GM20000 (cell line): ENCODE data around the gene SLC24A4.

Experiments
- DNase-seq: peaks from one replicate; pipeline ENCODE4 v3.0.0; 2012; ENCODE audit warnings: low spot score
- TF ChIP-seq, protein P1 (sequence below): IDR thresholded peaks from 2 replicates; pipeline ENCODE4 v1.5.1; 2012; ENCODE audit warnings: mild to moderate bottlenecking, control low read depth; ENCODE audit errors: extremely low read depth, missing control alignments

SLC24A4 gene

GRCh38 chr14:92413379-92413778 is 90.4 kb downstream of the SLC24A4 start:
- TF ChIP-seq, protein P1, sequence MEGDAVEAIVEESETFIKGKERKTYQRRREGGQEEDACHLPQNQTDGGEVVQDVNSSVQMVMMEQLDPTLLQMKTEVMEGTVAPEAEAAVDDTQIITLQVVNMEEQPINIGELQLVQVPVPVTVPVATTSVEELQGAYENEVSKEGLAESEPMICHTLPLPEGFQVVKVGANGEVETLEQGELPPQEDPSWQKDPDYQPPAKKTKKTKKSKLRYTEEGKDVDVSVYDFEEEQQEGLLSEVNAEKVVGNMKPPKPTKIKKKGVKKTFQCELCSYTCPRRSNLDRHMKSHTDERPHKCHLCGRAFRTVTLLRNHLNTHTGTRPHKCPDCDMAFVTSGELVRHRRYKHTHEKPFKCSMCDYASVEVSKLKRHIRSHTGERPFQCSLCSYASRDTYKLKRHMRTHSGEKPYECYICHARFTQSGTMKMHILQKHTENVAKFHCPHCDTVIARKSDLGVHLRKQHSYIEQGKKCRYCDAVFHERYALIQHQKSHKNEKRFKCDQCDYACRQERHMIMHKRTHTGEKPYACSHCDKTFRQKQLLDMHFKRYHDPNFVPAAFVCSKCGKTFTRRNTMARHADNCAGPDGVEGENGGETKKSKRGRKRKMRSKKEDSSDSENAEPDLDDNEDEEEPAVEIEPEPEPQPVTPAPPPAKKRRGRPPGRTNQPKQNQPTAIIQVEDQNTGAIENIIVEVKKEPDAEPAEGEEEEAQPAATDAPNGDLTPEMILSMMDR: no peak
- DNase-seq: no peak

DNA sequence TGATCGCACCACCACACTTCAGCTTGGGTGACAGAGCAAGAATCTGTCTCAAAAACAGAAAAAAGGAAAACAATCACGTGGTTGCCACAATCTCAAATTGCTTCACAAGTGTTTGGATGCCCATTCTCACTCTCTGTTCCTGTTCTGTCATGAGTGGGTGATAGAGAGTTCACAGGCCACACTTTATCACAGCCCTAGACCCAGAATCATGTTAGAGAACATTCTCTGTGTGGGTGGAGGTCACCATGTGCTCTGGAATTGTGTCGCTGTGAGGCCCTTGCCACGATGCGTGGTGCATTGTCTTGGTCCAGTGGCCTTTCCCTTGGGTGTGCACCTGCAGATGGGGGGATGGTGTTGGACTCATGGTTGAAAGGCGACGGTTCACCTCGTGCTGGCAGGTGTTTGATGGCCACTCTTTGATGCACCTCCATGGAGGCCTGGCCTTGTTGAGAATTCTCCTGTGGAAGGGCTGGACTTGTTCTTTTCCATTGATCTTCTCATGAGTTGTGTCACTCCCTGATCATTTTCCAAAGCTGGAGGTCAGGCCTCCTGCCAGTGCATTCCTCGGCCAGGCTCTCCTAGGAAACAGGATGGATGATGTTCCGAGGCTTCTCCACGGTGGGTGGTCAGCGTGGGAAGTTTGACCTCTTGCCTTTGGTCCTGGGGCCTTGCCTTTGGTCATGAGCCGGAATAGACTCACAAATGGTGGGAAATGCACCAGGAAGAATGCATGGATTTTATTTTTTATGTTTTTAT is 91.9 kb downstream of the SLC24A4 start:
- DNase-seq: no peak
- TF ChIP-seq, protein P1: no peak

DNA sequence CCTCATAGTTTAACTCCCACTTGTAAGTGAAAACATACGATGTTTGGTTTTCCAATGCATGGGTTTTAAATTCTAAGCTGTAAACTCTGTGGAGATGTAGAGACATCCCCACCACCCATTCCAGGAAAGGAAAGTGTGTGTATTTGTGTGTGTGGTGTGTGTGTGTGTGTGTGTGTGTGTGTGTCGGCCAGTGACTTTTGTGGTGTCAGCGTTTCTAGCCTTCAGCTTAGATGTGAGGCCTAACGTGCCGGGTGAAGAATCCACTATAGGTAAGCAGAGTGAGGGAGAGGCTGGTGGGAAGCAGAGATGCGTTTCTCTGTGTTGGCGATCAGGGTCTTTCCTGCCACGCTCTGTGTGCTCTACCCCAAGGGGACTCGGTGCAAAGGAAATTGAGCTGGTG is 93.0 kb downstream of the SLC24A4 start:
- TF ChIP-seq, protein P1: no peak
- no peak for DNase-seq

DNA sequence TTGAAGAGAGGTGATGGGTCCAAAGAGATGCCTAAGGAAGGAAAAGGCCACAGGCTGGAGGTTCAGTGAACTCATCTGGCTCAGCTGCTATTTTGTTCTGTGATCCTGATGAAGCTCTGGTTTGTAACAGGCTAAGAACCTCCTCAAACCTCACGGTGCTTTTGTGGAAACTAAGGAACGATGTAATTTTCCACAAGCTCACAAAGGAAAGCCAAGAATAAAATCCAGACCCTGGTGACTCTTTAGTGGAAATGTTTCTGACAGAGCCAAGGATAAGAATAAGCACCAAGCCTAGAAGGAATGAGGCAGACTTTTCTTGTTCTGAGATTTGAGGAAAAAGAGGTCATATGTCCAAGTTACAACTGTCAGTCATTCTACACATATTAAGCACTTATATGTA is 93.6 kb downstream of the SLC24A4 start:
- no peak for DNase-seq
- TF ChIP-seq, protein P1: no peak

- no peak for DNase-seq
- TF ChIP-seq, protein P1: no peak
Observed at GRCh38 chr14:92417759-92418158, 94.8 kb downstream of the SLC24A4 start.

DNA sequence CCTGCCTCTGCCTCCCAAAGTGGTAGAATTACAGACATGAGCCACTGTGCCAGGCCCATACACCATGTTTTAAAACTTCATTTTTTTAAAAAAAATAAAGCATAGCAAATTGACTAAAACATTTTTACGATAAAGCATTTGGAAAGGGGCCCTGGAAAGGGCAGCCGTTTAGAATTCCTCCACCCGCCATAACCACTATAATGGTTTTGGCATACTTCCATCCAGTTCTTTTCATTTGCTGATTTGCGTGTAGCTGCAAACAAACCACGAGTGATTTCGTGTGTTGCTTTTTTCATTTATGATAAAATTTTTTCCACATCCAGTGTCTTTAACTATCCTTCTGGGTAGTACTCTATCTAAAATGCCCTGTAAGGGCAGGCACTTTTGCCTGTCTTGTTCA is 98.8 kb downstream of the SLC24A4 start:
- DNase-seq: no peak

GRCh38 chr14:92425101-92425500 is 102.1 kb downstream of the SLC24A4 start:
- DNase-seq: no peak
- TF ChIP-seq, protein P1: no peak

More for the DNA sequence above, 98.8 kb downstream of the SLC24A4 start:
- TF ChIP-seq, protein P1: no peak
